Measurements from ENCODE around the gene ITPR1. TPM values are rescaled to one million over a fixed set of nuclear protein-coding genes. Genes with fewer than 3 reads are reported as not detected.
A peak's percentile ranks its signal among the peaks of the same experiment; 100 is the strongest.

Gene ITPR1
- total RNA-seq, 1 experiment from 2014 or later, result 11.3 TPM

DNA sequence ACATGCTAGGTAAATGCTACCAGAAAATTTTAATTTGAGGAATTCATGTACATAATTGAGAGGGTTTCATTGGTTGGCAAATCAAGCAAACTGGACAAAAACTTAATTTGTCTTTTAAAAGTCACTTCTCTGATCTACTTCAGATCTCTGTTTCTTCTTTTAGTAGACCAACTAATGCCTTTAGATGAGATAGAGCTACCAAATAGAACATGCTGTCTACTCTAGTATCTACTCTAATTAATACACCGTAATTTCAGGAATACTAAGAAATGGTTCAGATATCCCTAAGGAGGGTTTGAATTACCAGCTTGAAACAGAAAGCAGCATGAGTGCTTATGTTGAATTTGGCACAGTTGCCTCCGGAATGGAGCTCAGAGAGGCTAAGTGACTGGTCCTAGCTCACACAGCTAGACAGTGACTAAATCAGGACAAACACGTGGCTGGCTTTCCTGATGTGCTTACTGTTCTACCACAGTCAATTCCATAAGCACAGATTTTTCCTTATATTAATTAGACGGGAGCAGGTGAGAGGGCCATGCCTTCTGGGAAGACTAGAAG lies 225.1 kb downstream of the ITPR1 start:
- Histone ChIP-seq H3K36me3 (ENCODE audit: low read depth) (no peaks in the 10 kb centered on the region), H3F3A (ENCODE audit: insufficient read depth, low read depth) (no peaks in the 10 kb centered on the region), H3K9me2 (ENCODE audit: insufficient read depth) (no peaks in the 10 kb centered on the region), H3K4me1 (replicated peaks; ENCODE audit: insufficient read depth) (no peaks in the 10 kb centered on the region), H3K27me3 (ENCODE audit: insufficient read depth, low read depth) (no peaks in the 10 kb centered on the region), H3K27ac (no peak overlapping the region), H3K4me3 (no peak overlapping the region), H3K4me2 (no peak overlapping the region), H4K20me1 (ENCODE audit: insufficient read depth) (no peaks in the 10 kb centered on the region), H3K9me3 (ENCODE audit: insufficient read depth, low read depth) (no peaks in the 10 kb centered on the region), H3K79me2 (ENCODE audit: low read depth) (no peaks in the 10 kb centered on the region), H2AFZ (no peak overlapping the region)
- DNase-seq, result no peak
- TF ChIP-seq, protein P1, sequence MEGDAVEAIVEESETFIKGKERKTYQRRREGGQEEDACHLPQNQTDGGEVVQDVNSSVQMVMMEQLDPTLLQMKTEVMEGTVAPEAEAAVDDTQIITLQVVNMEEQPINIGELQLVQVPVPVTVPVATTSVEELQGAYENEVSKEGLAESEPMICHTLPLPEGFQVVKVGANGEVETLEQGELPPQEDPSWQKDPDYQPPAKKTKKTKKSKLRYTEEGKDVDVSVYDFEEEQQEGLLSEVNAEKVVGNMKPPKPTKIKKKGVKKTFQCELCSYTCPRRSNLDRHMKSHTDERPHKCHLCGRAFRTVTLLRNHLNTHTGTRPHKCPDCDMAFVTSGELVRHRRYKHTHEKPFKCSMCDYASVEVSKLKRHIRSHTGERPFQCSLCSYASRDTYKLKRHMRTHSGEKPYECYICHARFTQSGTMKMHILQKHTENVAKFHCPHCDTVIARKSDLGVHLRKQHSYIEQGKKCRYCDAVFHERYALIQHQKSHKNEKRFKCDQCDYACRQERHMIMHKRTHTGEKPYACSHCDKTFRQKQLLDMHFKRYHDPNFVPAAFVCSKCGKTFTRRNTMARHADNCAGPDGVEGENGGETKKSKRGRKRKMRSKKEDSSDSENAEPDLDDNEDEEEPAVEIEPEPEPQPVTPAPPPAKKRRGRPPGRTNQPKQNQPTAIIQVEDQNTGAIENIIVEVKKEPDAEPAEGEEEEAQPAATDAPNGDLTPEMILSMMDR (conservative IDR thresholded peaks at IDR 0.05), result no peak
- TF ChIP-seq EZH2 (IDR thresholded peaks at IDR 0.05; ENCODE audit: low read depth), result no peak
- ChIA-PET CTCF (no interaction called here), POLR2A (ENCODE audit: unreplicated experiment) (no interaction called here)
- no TSS peak for BruUV-seq (replicated peaks)
- intact Hi-C loops (cut with micrococcal nuclease; ENCODE audit: unreplicated experiment), result no loop called here

DNA sequence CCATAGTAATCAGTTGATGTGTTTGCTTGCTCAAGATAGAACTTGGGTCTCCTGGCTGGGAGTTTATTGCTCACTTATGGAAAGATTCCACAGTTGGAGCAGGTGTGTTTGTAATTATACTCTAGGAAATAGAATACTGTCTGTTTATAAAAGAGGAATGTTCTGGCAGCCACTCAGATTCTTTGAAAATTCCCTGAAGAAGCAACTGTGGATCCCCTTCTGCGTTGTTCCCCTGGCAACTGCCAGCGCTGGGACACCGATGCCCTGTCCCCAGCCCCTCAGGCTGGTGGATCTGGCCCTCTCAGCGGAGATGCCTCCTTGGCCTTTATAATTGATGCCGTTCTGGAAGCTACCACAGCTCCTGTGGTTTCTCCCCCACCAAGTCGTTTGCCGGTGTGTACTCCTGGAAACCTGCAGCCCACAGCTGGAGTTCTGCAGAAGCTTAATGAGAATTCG lies 225.9 kb downstream of the ITPR1 start:
- BruUV-seq (replicated peaks), result no TSS peak
- intact Hi-C loops (cut with micrococcal nuclease; ENCODE audit: unreplicated experiment), result no loop called here
- CTCF ChIA-PET, result interaction anchor here (0.6 kb wide), 1 partner anchor 112 kb away, joined by 5 read pairs; no protein-coding TSS in a partner anchor

DNA sequence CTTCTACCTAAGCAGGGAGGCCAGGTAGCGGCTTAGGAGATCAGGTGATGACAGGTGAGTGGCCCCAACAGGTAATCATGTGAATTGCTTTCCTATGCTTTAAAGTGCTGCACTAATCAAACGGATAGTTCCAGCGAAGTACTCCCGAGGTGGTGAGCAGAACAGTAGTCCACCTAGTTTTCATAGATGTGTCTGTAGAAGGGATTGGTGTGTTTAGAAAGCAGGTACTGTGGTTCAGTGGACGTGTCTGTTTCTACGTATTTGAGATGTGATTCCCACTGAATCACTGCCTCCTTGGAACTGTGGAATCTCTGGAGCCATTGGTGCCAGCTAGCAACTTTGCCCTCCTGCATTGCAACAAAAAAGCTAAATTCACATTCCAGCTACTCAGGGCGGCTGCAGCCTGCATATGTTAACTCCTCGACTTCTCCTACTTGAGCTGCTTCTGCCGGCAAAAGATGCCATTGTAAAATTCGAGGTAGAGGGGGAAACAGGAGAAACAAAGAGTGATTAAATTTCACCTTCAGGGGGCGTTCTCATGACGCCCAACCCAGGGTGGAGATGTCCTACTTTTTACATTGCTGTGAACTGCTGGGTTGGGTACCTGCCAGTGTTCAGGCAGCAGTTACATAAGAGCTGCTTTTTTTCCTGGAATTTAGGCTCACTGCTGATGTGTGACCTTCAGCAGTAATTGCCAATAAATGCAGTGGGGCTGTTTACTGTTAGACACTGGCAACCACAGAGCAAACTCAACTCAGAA lies 227.3 kb downstream of the ITPR1 start:
- Histone ChIP-seq H3K4me2 (no peak overlapping the region), H2AFZ (no peak overlapping the region), H3K9me3 (ENCODE audit: insufficient read depth, low read depth) (no peaks in the 10 kb centered on the region), H4K20me1 (ENCODE audit: insufficient read depth) (no peaks in the 10 kb centered on the region), H3K4me3 (no peak overlapping the region), H3K27ac (no peak overlapping the region), H3K27me3 (ENCODE audit: insufficient read depth, low read depth) (no peaks in the 10 kb centered on the region), H3F3A (ENCODE audit: insufficient read depth, low read depth) (no peaks in the 10 kb centered on the region), H3K4me1 (replicated peaks; ENCODE audit: insufficient read depth) (no peaks in the 10 kb centered on the region), H3K79me2 (ENCODE audit: low read depth) (no peaks in the 10 kb centered on the region), H3K9me2 (ENCODE audit: insufficient read depth) (no peaks in the 10 kb centered on the region), H3K36me3 (ENCODE audit: low read depth) (no peaks in the 10 kb centered on the region)
- intact Hi-C loops (cut with micrococcal nuclease; ENCODE audit: unreplicated experiment), result loop anchor here (1.0 to 5.0 kb wide), 4 partner anchors 111 to 306 kb away; no protein-coding TSS in a partner anchor
- TF ChIP-seq, protein P1 (conservative IDR thresholded peaks at IDR 0.05), result peak; percentile 46; the same call in 1 of the 2 replicates
- TF ChIP-seq EZH2 (IDR thresholded peaks at IDR 0.05; ENCODE audit: low read depth), result no peak
- POLR2A ChIA-PET (ENCODE audit: unreplicated experiment), result interaction anchor here (0.6 to 1.5 kb wide), 7 partner anchors 9 to 729 kb away, joined by 3 to 21 read pairs (median 6); partner anchors contain the start of gene BHLHE40
- no TSS peak for BruUV-seq (replicated peaks)
- peak; percentile 51 to 65 for DNase-seq
- CTCF ChIA-PET, result interaction anchor here (0.6 to 1.7 kb wide), 14 partner anchors 9 to 390 kb away, joined by 3 to 23 read pairs (median 5); partner anchors contain the start of gene BHLHE40

More for the DNA sequence above, 225.9 kb downstream of the ITPR1 start:
- no peaks in the 10 kb centered on the region for H3K27me3 ChIP-seq (ENCODE audit: insufficient read depth, low read depth)
- no peaks in the 10 kb centered on the region for H3K79me2 ChIP-seq (ENCODE audit: low read depth)
- no peaks in the 10 kb centered on the region for H3K9me3 ChIP-seq (ENCODE audit: insufficient read depth, low read depth)
- DNase-seq, result no peak
- no peak overlapping the region for H3K4me3 ChIP-seq
- TF ChIP-seq EZH2 (IDR thresholded peaks at IDR 0.05; ENCODE audit: low read depth), result no peak
- TF ChIP-seq, protein P1 (conservative IDR thresholded peaks at IDR 0.05), result no peak
- no peaks in the 10 kb centered on the region for H3F3A ChIP-seq (ENCODE audit: insufficient read depth, low read depth)
- POLR2A ChIA-PET (ENCODE audit: unreplicated experiment), result no interaction called here
- H2AFZ ChIP-seq, result no peak overlapping the region
- H3K4me1 ChIP-seq (replicated peaks; ENCODE audit: insufficient read depth), result no peaks in the 10 kb centered on the region
- no peak overlapping the region for H3K27ac ChIP-seq
- no peaks in the 10 kb centered on the region for H4K20me1 ChIP-seq (ENCODE audit: insufficient read depth)
- H3K36me3 ChIP-seq (ENCODE audit: low read depth), result no peaks in the 10 kb centered on the region
- no peak overlapping the region for H3K4me2 ChIP-seq
- no peaks in the 10 kb centered on the region for H3K9me2 ChIP-seq (ENCODE audit: insufficient read depth)

Data from PC-9 (cell line).